ENCODE results near the gene TMTC1.

DNA sequence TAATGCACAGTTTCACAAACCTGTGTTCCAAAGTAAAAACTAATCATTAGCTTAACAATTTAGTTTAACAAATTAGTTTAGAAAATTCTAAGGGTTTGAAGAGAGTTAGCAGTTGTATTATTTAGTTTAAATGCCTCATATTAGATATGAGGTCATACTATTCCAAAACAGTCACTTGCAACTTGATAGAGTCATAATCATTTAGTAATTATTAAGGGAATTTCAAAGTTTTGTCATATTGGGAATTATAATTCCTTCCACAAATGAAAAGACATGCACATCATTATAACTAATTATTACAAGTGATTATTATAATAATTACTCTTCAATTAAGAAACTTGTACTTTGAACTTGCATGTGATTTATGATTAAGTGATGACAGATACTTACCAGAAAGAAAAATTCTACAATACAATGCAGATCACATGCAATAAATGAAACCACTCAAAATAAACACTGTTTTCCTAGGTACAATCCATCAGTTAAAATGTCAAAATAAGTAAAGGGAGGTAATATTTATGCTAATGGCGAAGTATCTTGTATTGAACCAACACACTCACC, 66.1 kb downstream of the TMTC1 start:
- TF ChIP-seq EZH2 (IDR thresholded peaks at IDR 0.05; ENCODE audit: low read depth, unreplicated experiment) (no peak), EZH2phosphoT487 (IDR thresholded peaks at IDR 0.05; ENCODE audit: unreplicated experiment) (no peak)
